Endodermal cell (in vitro differentiated cells): Measurements from ENCODE around the gene POP4. TPM values are rescaled to one million over a fixed set of nuclear protein-coding genes. Genes with fewer than 3 reads are reported as not detected.

Experiments used
- DNase-seq: peaks from one replicate; pipeline ENCODE4 v3.0.0-alpha.2; 2017
- H3K27ac ChIP-seq: 2 replicates; pipeline ENCODE4 v1.5.1; 2013; ENCODE audit warnings: mild to moderate bottlenecking, low read depth, low read length, moderate library complexity
- H3K27me3 ChIP-seq: 2 replicates; pipeline ENCODE4 v1.6.1; 2013; ENCODE audit warnings: mild to moderate bottlenecking, low read length, moderate library complexity; ENCODE audit not compliant: insufficient read depth, control insufficient read depth, poor library complexity, severe bottlenecking
- H3K36me3 ChIP-seq: 2 replicates; pipeline ENCODE4 v1.7.0; 2013; ENCODE audit warnings: mild to moderate bottlenecking, low read length, moderate library complexity; ENCODE audit not compliant: control insufficient read depth, insufficient read depth
- H3K4me1 ChIP-seq: one replicate; pipeline ENCODE4 v1.7.0; 2013; ENCODE audit warnings: low read length; ENCODE audit not compliant: control insufficient read depth, insufficient read depth
- H3K4me3 ChIP-seq: 2 replicates; pipeline ENCODE4 v1.5.1; 2013; ENCODE audit warnings: mild to moderate bottlenecking, low read length, moderate library complexity
- H3K9ac ChIP-seq: 2 replicates; pipeline ENCODE4 v1.6.1; 2013; ENCODE audit warnings: mild to moderate bottlenecking, low read length, moderate library complexity; ENCODE audit not compliant: poor library complexity, severe bottlenecking; ENCODE audit errors: extremely low read depth
- H3K9me3 ChIP-seq: 2 replicates; pipeline ENCODE4 v1.6.1; 2013; ENCODE audit warnings: mild to moderate bottlenecking, low read length, moderate library complexity; ENCODE audit not compliant: control insufficient read depth
- H3K27ac Mint-ChIP-seq: 2 replicates; pipeline ENCODE4 v1.8.0; 2020; ENCODE audit warnings: mixed read lengths
- H3K27me3 Mint-ChIP-seq: 2 replicates; pipeline ENCODE4 v1.8.0; 2021; ENCODE audit warnings: mild to moderate bottlenecking, mixed read lengths; ENCODE audit not compliant: insufficient read depth
- H3K36me3 Mint-ChIP-seq: 2 replicates; pipeline ENCODE4 v1.8.0; 2020; ENCODE audit warnings: low read depth, mixed read lengths
- H3K4me1 Mint-ChIP-seq: 2 replicates; pipeline ENCODE4 v1.8.0; 2020; ENCODE audit warnings: mixed read lengths
- H3K4me3 Mint-ChIP-seq: 2 replicates; pipeline ENCODE4 v1.8.0; 2020; ENCODE audit warnings: mild to moderate bottlenecking, moderate library complexity, mixed read lengths
- H3K9me3 Mint-ChIP-seq: 2 replicates; pipeline ENCODE4 v1.8.0; 2020; ENCODE audit warnings: mild to moderate bottlenecking, mixed read lengths
- WGBS, 2 experiments: methylation state at CpG; one replicate each; pipeline versions ENCODE4 v1.1.5 to v1.1.7; 2013; ENCODE audit warnings: missing lambda C conversion rate in 2 of 2, mixed read lengths in 1 of 2; ENCODE audit not compliant: insufficient coverage in 1 of 2, insufficient read length in 1 of 2; 5-methylcytosine and 5-hydroxymethylcytosine counted together
- total RNA-seq, 2 donors: library from RNA; stranded (reverse); fragmentation: NEBNext Ultra II Directional in 1 of 2; extraction: Animal tissue kit (Norgen Biotek cat#: 25700) in 1 of 2; gene quantifications; 2 replicates in 1 of 2; 3 replicates in 1 of 2; pipeline ENCODE4 v1.2.1, GENCODE V29; 2021
- TF ChIP-seq, protein P1 (sequence below): fragments of 200-600 bp; sonication (generic); conservative IDR thresholded peaks from 2 replicates; pipeline ENCODE4 v1.5.0; 2021; ENCODE audit warnings: antibody characterized with exemption, mild to moderate bottlenecking

Gene POP4
- total RNA-seq, 2 donors from 2014 or later: 58.2 to 59.7 TPM

- H3K27me3 Mint-ChIP-seq: peaks cover 34% of the 10 kb centered on the region
- H3K9me3 ChIP-seq: no peaks in the 10 kb centered on the region
- H3K4me3 Mint-ChIP-seq: no peak overlapping the region
- no peak overlapping the region for H3K4me3 ChIP-seq
- no peak for DNase-seq
- no peak overlapping the region for H3K9ac ChIP-seq
- peaks cover 11% of the 10 kb centered on the region for H3K4me1 ChIP-seq
- TF ChIP-seq, protein P1, sequence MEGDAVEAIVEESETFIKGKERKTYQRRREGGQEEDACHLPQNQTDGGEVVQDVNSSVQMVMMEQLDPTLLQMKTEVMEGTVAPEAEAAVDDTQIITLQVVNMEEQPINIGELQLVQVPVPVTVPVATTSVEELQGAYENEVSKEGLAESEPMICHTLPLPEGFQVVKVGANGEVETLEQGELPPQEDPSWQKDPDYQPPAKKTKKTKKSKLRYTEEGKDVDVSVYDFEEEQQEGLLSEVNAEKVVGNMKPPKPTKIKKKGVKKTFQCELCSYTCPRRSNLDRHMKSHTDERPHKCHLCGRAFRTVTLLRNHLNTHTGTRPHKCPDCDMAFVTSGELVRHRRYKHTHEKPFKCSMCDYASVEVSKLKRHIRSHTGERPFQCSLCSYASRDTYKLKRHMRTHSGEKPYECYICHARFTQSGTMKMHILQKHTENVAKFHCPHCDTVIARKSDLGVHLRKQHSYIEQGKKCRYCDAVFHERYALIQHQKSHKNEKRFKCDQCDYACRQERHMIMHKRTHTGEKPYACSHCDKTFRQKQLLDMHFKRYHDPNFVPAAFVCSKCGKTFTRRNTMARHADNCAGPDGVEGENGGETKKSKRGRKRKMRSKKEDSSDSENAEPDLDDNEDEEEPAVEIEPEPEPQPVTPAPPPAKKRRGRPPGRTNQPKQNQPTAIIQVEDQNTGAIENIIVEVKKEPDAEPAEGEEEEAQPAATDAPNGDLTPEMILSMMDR: no peak
- peaks cover 21% of the 10 kb centered on the region for H3K4me1 Mint-ChIP-seq
- H3K27ac ChIP-seq: no peak overlapping the region
- peaks cover 33% of the 10 kb centered on the region for H3K27me3 ChIP-seq
- peaks cover 2% of the 10 kb centered on the region for H3K9me3 Mint-ChIP-seq
- H3K27ac Mint-ChIP-seq: no peak overlapping the region
- WGBS, 2 experiments: 73% methylated on average over 3 of the region's 3 CpGs; no CpG with 5 or more reads in 1 of the 2 experiments
- no peaks in the 10 kb centered on the region for H3K36me3 Mint-ChIP-seq
- H3K36me3 ChIP-seq: no peaks in the 10 kb centered on the region
Observed at GRCh38 chr19:29577649-29577963, 28.5 kb upstream of the POP4 start.

GRCh38 chr19:29578349-29578748 is 27.7 kb upstream of the POP4 start:
- no peak for DNase-seq

DNA sequence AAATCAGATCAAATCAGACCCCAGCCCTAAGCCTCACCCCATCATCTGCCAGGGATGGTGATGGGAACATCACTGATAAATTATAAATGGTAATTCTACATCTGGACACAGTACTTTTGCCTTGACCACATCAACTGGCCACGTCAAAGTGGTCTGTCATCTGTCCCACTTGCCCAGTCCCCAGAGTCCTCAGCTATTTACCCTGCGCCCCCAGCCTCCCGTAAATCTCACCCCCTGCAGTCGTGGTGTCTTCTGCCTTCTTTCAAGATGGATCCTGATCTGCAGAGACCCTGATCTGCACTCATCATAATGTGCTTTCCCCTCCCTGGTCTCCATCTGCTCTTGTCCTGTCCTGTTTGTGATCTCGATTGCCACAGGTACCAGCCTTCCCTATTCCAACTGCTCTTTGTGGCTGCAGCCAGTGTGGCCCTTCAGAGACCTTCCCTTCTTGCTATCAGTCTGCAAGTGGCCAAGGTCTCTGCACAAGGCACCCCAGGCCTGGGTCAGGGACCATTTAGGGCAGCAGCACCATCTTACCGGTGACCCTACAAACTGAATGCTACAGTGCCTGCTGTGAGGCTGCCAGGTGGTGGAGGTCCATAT is 26.7 kb upstream of the POP4 start:
- Histone ChIP-seq H3K9ac (no peak overlapping the region), H3K27me3 (peaks cover 39% of the 10 kb centered on the region), H3K9me3 (no peaks in the 10 kb centered on the region), H3K27ac (no peak overlapping the region), H3K36me3 (no peaks in the 10 kb centered on the region), H3K4me1 (peaks cover 11% of the 10 kb centered on the region), H3K4me3 (no peak overlapping the region)
- TF ChIP-seq, protein P1: no peak
- Mint-ChIP-seq H3K27ac (no peak overlapping the region), H3K9me3 (peaks cover 2% of the 10 kb centered on the region), H3K4me1 (peaks cover 21% of the 10 kb centered on the region), H3K36me3 (no peaks in the 10 kb centered on the region), H3K4me3 (no peak overlapping the region), H3K27me3 (peaks cover 46% of the 10 kb centered on the region)
- DNase-seq: no peak
- 87 to 91% methylated on average over 6 of the region's 6 CpGs for WGBS, 2 experiments

More at GRCh38 chr19:29578349-29578748, 27.7 kb upstream of the POP4 start:
- TF ChIP-seq, protein P1: no peak
- no peak overlapping the region for H3K4me3 ChIP-seq
- no peaks in the 10 kb centered on the region for H3K36me3 Mint-ChIP-seq
- H3K4me3 Mint-ChIP-seq: no peak overlapping the region
- H3K27me3 Mint-ChIP-seq: peaks cover 39% of the 10 kb centered on the region
- no peaks in the 10 kb centered on the region for H3K36me3 ChIP-seq
- H3K27me3 ChIP-seq: peaks cover 39% of the 10 kb centered on the region
- H3K9me3 ChIP-seq: no peaks in the 10 kb centered on the region
- H3K4me1 ChIP-seq: peaks cover 11% of the 10 kb centered on the region
- H3K9me3 Mint-ChIP-seq: peaks cover 2% of the 10 kb centered on the region
- WGBS, 2 experiments: 86% methylated on average over 6 to 8 of the region's 8 CpGs
- no peak overlapping the region for H3K9ac ChIP-seq
- no peak overlapping the region for H3K27ac Mint-ChIP-seq
- no peak overlapping the region for H3K27ac ChIP-seq
- peaks cover 21% of the 10 kb centered on the region for H3K4me1 Mint-ChIP-seq
